CD14-positive monocyte (primary cell): ENCODE measurements around the gene CDKL5. TPM values are rescaled to one million over a fixed set of nuclear protein-coding genes. Genes with fewer than 3 reads are reported as not detected.

Experiments
- DNase-seq, 3 donors: peaks; one replicate each; pipeline ENCODE4 v3.0.0-alpha.2; 2011 to 2022
- H2AFZ ChIP-seq: 2 replicates; pipeline ENCODE4 v1.6.0; 2012; ENCODE audit warnings: mild to moderate bottlenecking, low read depth, low read length, inconsistent platforms; ENCODE audit not compliant: insufficient read depth, poor library complexity, severe bottlenecking
- H3K27ac ChIP-seq, 2 donors: 1 replicate in 1 of 2; 2 replicates in 1 of 2; pipeline ENCODE4 v1.5.1; 2012 to 2013; ENCODE audit warnings: low read length in 2 of 2, control low read depth in 1 of 2, inconsistent platforms in 1 of 2, low read depth in 1 of 2, mild to moderate bottlenecking in 1 of 2
- H3K27me3 ChIP-seq, 2 donors: one replicate each; pipeline versions ENCODE4 v1.6.0 to v1.6.1; 2011 to 2013; ENCODE audit warnings: low read length in 2 of 2; ENCODE audit not compliant: control insufficient read depth in 2 of 2, insufficient read depth in 2 of 2
- H3K36me3 ChIP-seq, 2 donors: replicated peaks in 1 of 2; 1 replicate in 1 of 2; 2 replicates in 1 of 2; pipeline versions ENCODE4 v1.5.1 to v1.6.1; 2012 to 2013; ENCODE audit warnings: low read length in 2 of 2, control low read depth in 1 of 2, inconsistent platforms in 1 of 2, mild to moderate bottlenecking in 1 of 2; ENCODE audit not compliant: insufficient read depth in 2 of 2, control insufficient read depth in 1 of 2
- H3K4me1 ChIP-seq, 2 donors: 1 replicate in 1 of 2; 2 replicates in 1 of 2; pipeline versions ENCODE4 v1.5.1 to v1.6.1; 2012 to 2013; ENCODE audit warnings: low read length in 2 of 2, control low read depth in 1 of 2, inconsistent platforms in 1 of 2, mild to moderate bottlenecking in 1 of 2, moderate library complexity in 1 of 2; ENCODE audit not compliant: insufficient read depth in 2 of 2, control insufficient read depth in 1 of 2
- H3K4me2 ChIP-seq: replicated peaks from 2 replicates; pipeline ENCODE3; 2012; ENCODE audit warnings: low read length, moderate library complexity, mild to moderate bottlenecking; ENCODE audit not compliant: poor library complexity, severe bottlenecking; ENCODE audit errors: extremely low read depth
- H3K4me3 ChIP-seq, 3 experiments: fragments of 200-600 bp in 1 of 3; sonication (generic) in 1 of 3; replicated peaks in 1 of 3; 1 replicate in 2 of 3; 2 replicates in 1 of 3; pipeline ENCODE4 v1.5.1; 2011 to 2013; ENCODE audit warnings: low read length in 3 of 3, mild to moderate bottlenecking in 3 of 3, control low read depth in 2 of 3, low read depth in 2 of 3, inconsistent platforms in 1 of 3, moderate library complexity in 1 of 3
- H3K79me2 ChIP-seq: 2 replicates; pipeline ENCODE4 v1.6.0; 2012; ENCODE audit warnings: mild to moderate bottlenecking, control low read depth, inconsistent platforms, low read length, moderate library complexity; ENCODE audit not compliant: insufficient read depth
- H3K9ac ChIP-seq: 2 replicates; pipeline ENCODE4 v1.6.0; 2017; ENCODE audit warnings: low read length, mild to moderate bottlenecking; ENCODE audit not compliant: insufficient read depth, poor library complexity, severe bottlenecking
- H3K9me3 ChIP-seq, 2 donors: replicated peaks in 1 of 2; 1 replicate in 1 of 2; 2 replicates in 1 of 2; pipeline versions ENCODE4 v1.5.1 to v1.6.1; 2012 to 2013; ENCODE audit warnings: low read length in 2 of 2, control low read depth in 1 of 2; ENCODE audit not compliant: control insufficient read depth in 1 of 2, insufficient read depth in 1 of 2
- H4K20me1 ChIP-seq: 2 replicates; pipeline ENCODE4 v1.6.0; 2012; ENCODE audit warnings: mild to moderate bottlenecking, low read length, control low read depth, moderate library complexity; ENCODE audit not compliant: insufficient read depth
- H3K27ac Mint-ChIP-seq, 7 donors: one replicate each; pipeline ENCODE4 v1.8.0; 2020; ENCODE audit warnings: mild to moderate bottlenecking in 7 of 7, mixed read lengths in 7 of 7, moderate library complexity in 6 of 7, inconsistent platforms in 2 of 7
- H3K27me3 Mint-ChIP-seq, 3 donors: one replicate each; pipeline ENCODE4 v1.8.0; 2021 to 2022; ENCODE audit warnings: low read depth in 3 of 3, mild to moderate bottlenecking in 3 of 3, mixed read lengths in 3 of 3, moderate library complexity in 3 of 3, inconsistent platforms in 1 of 3
- H3K36me3 Mint-ChIP-seq, 2 donors: one replicate each; pipeline ENCODE4 v1.8.0; 2020; ENCODE audit warnings: mixed read lengths in 2 of 2, inconsistent platforms in 1 of 2, mild to moderate bottlenecking in 1 of 2
- H3K4me1 Mint-ChIP-seq: one replicate; pipeline ENCODE4 v1.8.0; 2020; ENCODE audit warnings: mild to moderate bottlenecking, mixed read lengths
- H3K4me3 Mint-ChIP-seq, 2 donors: one replicate each; pipeline ENCODE4 v1.8.0; 2020; ENCODE audit warnings: mild to moderate bottlenecking in 2 of 2, mixed read lengths in 2 of 2, moderate library complexity in 1 of 2
- H3K9me3 Mint-ChIP-seq, 7 donors: one replicate each; pipeline ENCODE4 v1.8.0; 2020 to 2022; ENCODE audit warnings: mixed read lengths in 7 of 7, mild to moderate bottlenecking in 6 of 7, moderate library complexity in 6 of 7, inconsistent platforms in 2 of 7
- CTCF ChIP-seq: fragments of 200-600 bp; IDR thresholded peaks from one replicate; pipeline ENCODE4 v1.8.0; 2022; ENCODE audit warnings: antibody characterized with exemption, mild to moderate bottlenecking
- WGBS: methylation state at CpG from one replicate; pipeline ENCODE4 v1.1.5; 2013; ENCODE audit warnings: missing lambda C conversion rate; ENCODE audit not compliant: insufficient coverage; 5-methylcytosine and 5-hydroxymethylcytosine counted together
- intact Hi-C, 2 donors: fragments of 100-400 bp; cut with micrococcal nuclease; formaldehyde crosslinking; loops; one replicate each; pipeline versions ENCODE4 v1.15.0 to v1.15.1; 2023
- polyA plus RNA-seq, 3 donors: library from polyadenylated mRNA; depleted of rRNA in 1 of 3; unstranded in 2 of 3; stranded (reverse) in 1 of 3; fragments of 300-500 nt in 2 of 3; fragments of >200 nt in 1 of 3; fragmentation: Illumina TruSeq in 2 of 3; gene quantifications; 1 replicate in 2 of 3; 2 replicates in 1 of 3; pipeline ENCODE4 v1.2.3, GENCODE V29; 2012 to 2021

Gene CDKL5
- polyA plus RNA-seq, 3 donors, result 0.54 to 3.6 (median 1.4) TPM

GRCh38 chrX:18672008-18672407 is 246.6 kb downstream of the CDKL5 start, which contains the start of gene RS1:
TSS of gene RS1 (minus strand) at chrX:18672108. CDS start at chrX:18672068, 40 bp downstream.
- H3K4me1 Mint-ChIP-seq, result peaks cover 34% of the 10 kb centered on the region
- no peaks in the 10 kb centered on the region for H3K36me3 Mint-ChIP-seq
- peaks cover 0 to 4% (median 0%) of the 10 kb centered on the region in 7 donors for H3K9me3 Mint-ChIP-seq
- H3K79me2 ChIP-seq, result no peaks in the 10 kb centered on the region
- no peaks in the 10 kb centered on the region for H3K27me3 ChIP-seq
- H3K27ac ChIP-seq, result no peak within 1 kb of the TSS
- H3K4me2 ChIP-seq, result no peak within 1 kb of the TSS
- no peak for DNase-seq
- no peak within 1 kb of the TSS for H3K4me3 Mint-ChIP-seq
- peaks cover 31 to 39% of the 10 kb centered on the region in 2 donors for H3K4me1 ChIP-seq
- WGBS, result no CpG with 5 or more reads among the region's 10 CpGs
- TF ChIP-seq CTCF, result no peak
- H3K27me3 Mint-ChIP-seq, result peaks cover 0 to 14% (median 4%) of the 10 kb centered on the region in 3 donors
- no peaks in the 10 kb centered on the region for H4K20me1 ChIP-seq
- H2AFZ ChIP-seq, result no peak within 1 kb of the TSS
- H3K4me3 ChIP-seq, result no peak within 1 kb of the TSS
- no peaks in the 10 kb centered on the region for H3K9me3 ChIP-seq
- no peak within 1 kb of the TSS for H3K27ac Mint-ChIP-seq
- no peaks in the 10 kb centered on the region for H3K36me3 ChIP-seq
- no peak within 1 kb of the TSS for H3K9ac ChIP-seq
- intact Hi-C loops, result no loop called here

- Histone ChIP-seq H3K4me1 (peaks cover 26 to 30% of the 10 kb centered on the region in 2 donors), H3K9me3 (no peaks in the 10 kb centered on the region), H3K27me3 (no peaks in the 10 kb centered on the region), H2AFZ (peak overlapping the region; percentile 66), H3K4me2 (peak overlapping the region; percentile 73), H3K27ac (peak overlapping the region; percentile 74 to 80), H3K36me3 (no peaks in the 10 kb centered on the region), H3K79me2 (no peaks in the 10 kb centered on the region), H4K20me1 (no peaks in the 10 kb centered on the region), H3K9ac (peak overlapping the region; percentile 81), H3K4me3 (peak overlapping the region; percentile 59 to 79 (median 76))
- intact Hi-C loops, result no loop called here
- peak overlapping the region; percentile 73 to 78 for H3K4me3 Mint-ChIP-seq
- WGBS, result 20% methylated on average over 1 of the region's 19 CpGs
- H3K27ac Mint-ChIP-seq, result peak overlapping the region; percentile 7 to 75 (median 64)
- peaks cover 38% of the 10 kb centered on the region for H3K4me1 Mint-ChIP-seq
- peaks cover 0 to 9% (median 0%) of the 10 kb centered on the region in 7 donors for H3K9me3 Mint-ChIP-seq
- no peak for DNase-seq
- peaks cover 0 to 20% (median 4%) of the 10 kb centered on the region in 3 donors for H3K27me3 Mint-ChIP-seq
- no peaks in the 10 kb centered on the region for H3K36me3 Mint-ChIP-seq
- no peak for TF ChIP-seq CTCF
These were observed 249.0 kb downstream of the CDKL5 start for GRCh38 chrX:18674417-18674787.
